ENCODE data around the gene PTBP3.
"Not testable (repeated sequence)": the region's sequence is repeated elsewhere in the genome, so short reads cannot be mapped to it uniquely, and the experiment has no call there.

PTBP3 gene

DNA sequence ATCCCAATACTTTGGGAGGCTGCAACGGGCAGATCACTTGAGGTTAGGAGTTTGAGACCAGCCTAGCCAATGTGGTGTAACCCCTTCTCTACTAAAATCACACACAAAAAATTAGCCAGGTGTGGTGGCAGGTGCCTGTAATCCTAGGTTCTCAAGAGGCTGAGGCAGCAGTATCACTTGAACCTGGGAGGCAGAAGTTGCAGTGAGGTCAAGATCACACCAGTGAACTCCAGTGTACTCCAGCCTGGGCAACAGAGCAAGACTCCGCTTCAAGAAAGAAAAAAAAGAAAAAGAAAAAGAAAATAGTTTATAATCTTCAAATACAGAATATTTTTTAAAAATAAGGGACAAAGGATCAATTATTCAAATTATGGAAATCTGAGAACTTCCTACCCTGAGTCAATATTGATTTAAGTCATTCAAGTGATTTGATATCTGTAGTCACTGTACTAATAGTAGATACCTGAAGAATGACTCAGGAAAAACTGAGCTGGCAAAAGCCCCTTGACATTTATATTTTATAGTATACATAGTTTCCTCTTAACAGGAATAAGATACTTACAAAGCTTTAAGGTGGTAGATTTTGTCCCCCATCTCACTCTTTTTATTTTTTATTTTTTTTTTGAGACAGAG is 61.8 kb downstream of the PTBP3 start:
- Histone ChIP-seq H3K36me3 (ENCODE audit: insufficient read depth) (no peaks in the 10 kb centered on the region; the same call in 1 of the 2 replicates), H3K27me3 (ENCODE audit: insufficient read depth, low read depth) (no peaks in the 10 kb centered on the region), H3K27ac (no peak overlapping the region), H3K4me3 (IDR thresholded peaks at IDR 0.05; ENCODE audit: insufficient read depth, low read depth, low read length) (no peak overlapping the region), H3K4me2 (no peak overlapping the region), H2AFZ (ENCODE audit: low read depth) (no peak overlapping the region), H3K4me1 (ENCODE audit: low read depth, poor library complexity, severe bottlenecking) (peaks cover 7% of the 10 kb centered on the region), H3K79me2 (ENCODE audit: insufficient read depth, low read depth) (0 out of 2 replicates have a peak, but pooled peaks cover under 1% of the 10 kb centered on the region), H4K20me1 (ENCODE audit: insufficient read depth) (no peaks in the 10 kb centered on the region), H3K9ac (no peak overlapping the region)
- TF ChIP-seq, protein P1, sequence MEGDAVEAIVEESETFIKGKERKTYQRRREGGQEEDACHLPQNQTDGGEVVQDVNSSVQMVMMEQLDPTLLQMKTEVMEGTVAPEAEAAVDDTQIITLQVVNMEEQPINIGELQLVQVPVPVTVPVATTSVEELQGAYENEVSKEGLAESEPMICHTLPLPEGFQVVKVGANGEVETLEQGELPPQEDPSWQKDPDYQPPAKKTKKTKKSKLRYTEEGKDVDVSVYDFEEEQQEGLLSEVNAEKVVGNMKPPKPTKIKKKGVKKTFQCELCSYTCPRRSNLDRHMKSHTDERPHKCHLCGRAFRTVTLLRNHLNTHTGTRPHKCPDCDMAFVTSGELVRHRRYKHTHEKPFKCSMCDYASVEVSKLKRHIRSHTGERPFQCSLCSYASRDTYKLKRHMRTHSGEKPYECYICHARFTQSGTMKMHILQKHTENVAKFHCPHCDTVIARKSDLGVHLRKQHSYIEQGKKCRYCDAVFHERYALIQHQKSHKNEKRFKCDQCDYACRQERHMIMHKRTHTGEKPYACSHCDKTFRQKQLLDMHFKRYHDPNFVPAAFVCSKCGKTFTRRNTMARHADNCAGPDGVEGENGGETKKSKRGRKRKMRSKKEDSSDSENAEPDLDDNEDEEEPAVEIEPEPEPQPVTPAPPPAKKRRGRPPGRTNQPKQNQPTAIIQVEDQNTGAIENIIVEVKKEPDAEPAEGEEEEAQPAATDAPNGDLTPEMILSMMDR (conservative IDR thresholded peaks at IDR 0.05; ENCODE audit: low read depth, low read length), result no peak

DNA sequence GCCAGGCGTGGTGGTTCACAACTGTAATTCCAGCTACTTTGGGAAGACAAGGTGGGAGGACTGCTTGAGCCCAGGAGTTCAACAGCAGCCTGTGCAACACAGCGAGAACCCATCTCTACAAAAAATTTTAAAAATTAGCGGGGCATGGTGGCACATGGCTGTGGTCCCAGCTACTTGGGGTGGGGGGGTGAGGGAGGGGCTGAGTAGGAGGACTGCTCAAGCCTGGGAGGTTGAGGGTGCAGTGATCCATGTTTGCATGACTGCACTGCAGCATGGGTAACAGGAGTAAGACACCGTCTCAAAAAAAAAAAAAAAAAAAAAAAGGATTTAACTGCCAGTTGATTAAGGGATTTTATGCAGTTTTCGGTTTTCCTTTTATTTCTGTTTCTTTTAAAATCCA is 65.0 kb downstream of the PTBP3 start:
- H3K27ac ChIP-seq, result no peak overlapping the region
- no peaks in the 10 kb centered on the region for H3K27me3 ChIP-seq (ENCODE audit: insufficient read depth, low read depth)
- H3K9ac ChIP-seq, result no peak overlapping the region
- no peak overlapping the region for H3K4me3 ChIP-seq (IDR thresholded peaks at IDR 0.05; ENCODE audit: insufficient read depth, low read depth, low read length)
- H3K4me2 ChIP-seq, result no peak overlapping the region
- H3K4me1 ChIP-seq (ENCODE audit: low read depth, poor library complexity, severe bottlenecking), result peaks cover 5% of the 10 kb centered on the region
- H4K20me1 ChIP-seq (ENCODE audit: insufficient read depth), result no peaks in the 10 kb centered on the region
- no peaks in the 10 kb centered on the region; the same call in 1 of the 2 replicates for H3K36me3 ChIP-seq (ENCODE audit: insufficient read depth)
- TF ChIP-seq, protein P1 (conservative IDR thresholded peaks at IDR 0.05; ENCODE audit: low read depth, low read length), result no peak
- H3K79me2 ChIP-seq (ENCODE audit: insufficient read depth, low read depth), result no peaks in the 10 kb centered on the region
- no peak overlapping the region for H2AFZ ChIP-seq (ENCODE audit: low read depth)

DNA sequence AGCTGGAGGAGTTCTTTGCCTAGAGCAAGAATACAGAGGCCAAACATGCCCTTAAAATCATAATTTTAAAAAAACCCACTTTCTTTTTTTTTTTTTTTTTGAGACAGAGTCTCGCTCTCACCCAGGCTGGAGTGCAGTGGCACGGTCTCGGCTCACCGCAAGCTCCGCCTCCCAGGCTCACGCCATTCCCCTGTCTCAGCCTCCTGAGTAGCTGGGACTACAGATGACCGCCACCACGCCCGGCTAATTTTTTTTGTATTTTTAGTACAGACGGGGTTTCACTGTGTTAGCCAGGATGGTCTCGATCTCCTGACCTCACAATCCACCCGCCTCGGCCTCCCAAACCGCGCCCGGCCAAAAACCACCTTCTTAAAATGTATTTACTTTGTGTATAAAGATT is 66.3 kb downstream of the PTBP3 start:
- not testable (repeated sequence) for H2AFZ ChIP-seq (ENCODE audit: low read depth); H3K4me2 ChIP-seq; H3K9ac ChIP-seq; H3K36me3 ChIP-seq (ENCODE audit: insufficient read depth); H3K79me2 ChIP-seq (ENCODE audit: insufficient read depth, low read depth); H3K27ac ChIP-seq; H3K4me1 ChIP-seq (ENCODE audit: low read depth, poor library complexity, severe bottlenecking); H3K27me3 ChIP-seq (ENCODE audit: insufficient read depth, low read depth); H3K4me3 ChIP-seq (IDR thresholded peaks at IDR 0.05; ENCODE audit: insufficient read depth, low read depth, low read length); H4K20me1 ChIP-seq (ENCODE audit: insufficient read depth)

DNA sequence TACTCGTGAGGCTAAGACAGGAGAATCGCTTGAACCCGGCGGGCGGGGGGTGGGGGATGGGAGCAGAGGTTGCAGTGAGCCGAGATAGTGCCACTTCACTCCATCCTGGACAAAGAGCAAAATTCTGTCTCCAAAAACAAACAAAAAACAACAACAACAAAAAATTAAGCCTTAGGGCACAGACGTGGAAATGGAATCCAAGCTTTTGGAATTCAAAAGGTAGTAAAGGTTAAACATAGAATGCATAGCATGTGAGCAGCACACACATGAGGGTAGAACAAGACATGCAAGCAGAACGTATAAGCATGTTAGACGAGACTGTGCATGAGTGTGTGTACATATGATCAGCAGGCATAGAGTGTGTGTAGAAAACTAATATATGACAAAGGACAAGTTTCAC is 68.0 kb downstream of the PTBP3 start:
- no peak overlapping the region for H2AFZ ChIP-seq (ENCODE audit: low read depth)
- no peaks in the 10 kb centered on the region for H3K27me3 ChIP-seq (ENCODE audit: insufficient read depth, low read depth)
- H3K9ac ChIP-seq, result no peak overlapping the region
- H3K79me2 ChIP-seq (ENCODE audit: insufficient read depth, low read depth), result no peaks in the 10 kb centered on the region
- TF ChIP-seq, protein P1 (conservative IDR thresholded peaks at IDR 0.05; ENCODE audit: low read depth, low read length), result no peak
- peaks cover 5% of the 10 kb centered on the region for H3K4me1 ChIP-seq (ENCODE audit: low read depth, poor library complexity, severe bottlenecking)
- H4K20me1 ChIP-seq (ENCODE audit: insufficient read depth), result no peaks in the 10 kb centered on the region
- no peak overlapping the region for H3K27ac ChIP-seq
- no peak overlapping the region for H3K4me3 ChIP-seq (IDR thresholded peaks at IDR 0.05; ENCODE audit: insufficient read depth, low read depth, low read length)
- H3K36me3 ChIP-seq (ENCODE audit: insufficient read depth), result no peaks in the 10 kb centered on the region; the same call in 1 of the 2 replicates
- no peak overlapping the region for H3K4me2 ChIP-seq

DNA sequence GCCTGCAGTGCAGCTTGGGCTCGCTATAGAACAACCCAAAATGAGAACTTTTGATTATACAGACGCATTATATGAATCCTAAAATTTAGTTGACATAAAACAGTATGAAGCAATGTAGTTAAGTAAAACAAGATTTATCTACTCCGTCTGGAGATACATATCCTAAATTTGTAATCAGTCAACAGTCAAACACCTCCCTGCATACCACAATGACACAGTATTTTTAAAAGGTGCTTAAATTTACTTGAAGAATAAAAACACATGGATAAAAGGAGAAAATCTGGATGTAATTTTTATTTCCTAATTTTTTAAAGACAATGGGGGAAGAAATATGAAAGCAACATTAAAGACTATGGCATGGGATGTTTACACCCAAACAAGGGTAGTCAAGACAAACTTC is 70.8 kb downstream of the PTBP3 start:
- no peaks in the 10 kb centered on the region for H3K79me2 ChIP-seq (ENCODE audit: insufficient read depth, low read depth)
- H3K27me3 ChIP-seq (ENCODE audit: insufficient read depth, low read depth), result no peaks in the 10 kb centered on the region
- no peak overlapping the region for H3K4me3 ChIP-seq (IDR thresholded peaks at IDR 0.05; ENCODE audit: insufficient read depth, low read depth, low read length)
- H3K36me3 ChIP-seq (ENCODE audit: insufficient read depth), result no peaks in the 10 kb centered on the region; the same call in 1 of the 2 replicates
- no peak overlapping the region for H2AFZ ChIP-seq (ENCODE audit: low read depth)
- H4K20me1 ChIP-seq (ENCODE audit: insufficient read depth), result no peaks in the 10 kb centered on the region; the same call in 1 of the 2 replicates
- H3K27ac ChIP-seq, result no peak overlapping the region
- no peak overlapping the region for H3K4me2 ChIP-seq
- TF ChIP-seq, protein P1 (conservative IDR thresholded peaks at IDR 0.05; ENCODE audit: low read depth, low read length), result no peak
- no peak overlapping the region for H3K9ac ChIP-seq
- H3K4me1 ChIP-seq (ENCODE audit: low read depth, poor library complexity, severe bottlenecking), result peaks cover 5% of the 10 kb centered on the region
